Measurements from ENCODE around the gene APOBEC2. TPM values are rescaled to one million over a fixed set of nuclear protein-coding genes. Genes with fewer than 3 reads are reported as not detected.

The APOBEC2 gene
- total and polyA plus RNA-seq, 2 of the 13 experiments (the other 11 are each of a cell fraction or from before 2014, with no cell fraction given): 0.09 TPM; not detected in 1

DNA sequence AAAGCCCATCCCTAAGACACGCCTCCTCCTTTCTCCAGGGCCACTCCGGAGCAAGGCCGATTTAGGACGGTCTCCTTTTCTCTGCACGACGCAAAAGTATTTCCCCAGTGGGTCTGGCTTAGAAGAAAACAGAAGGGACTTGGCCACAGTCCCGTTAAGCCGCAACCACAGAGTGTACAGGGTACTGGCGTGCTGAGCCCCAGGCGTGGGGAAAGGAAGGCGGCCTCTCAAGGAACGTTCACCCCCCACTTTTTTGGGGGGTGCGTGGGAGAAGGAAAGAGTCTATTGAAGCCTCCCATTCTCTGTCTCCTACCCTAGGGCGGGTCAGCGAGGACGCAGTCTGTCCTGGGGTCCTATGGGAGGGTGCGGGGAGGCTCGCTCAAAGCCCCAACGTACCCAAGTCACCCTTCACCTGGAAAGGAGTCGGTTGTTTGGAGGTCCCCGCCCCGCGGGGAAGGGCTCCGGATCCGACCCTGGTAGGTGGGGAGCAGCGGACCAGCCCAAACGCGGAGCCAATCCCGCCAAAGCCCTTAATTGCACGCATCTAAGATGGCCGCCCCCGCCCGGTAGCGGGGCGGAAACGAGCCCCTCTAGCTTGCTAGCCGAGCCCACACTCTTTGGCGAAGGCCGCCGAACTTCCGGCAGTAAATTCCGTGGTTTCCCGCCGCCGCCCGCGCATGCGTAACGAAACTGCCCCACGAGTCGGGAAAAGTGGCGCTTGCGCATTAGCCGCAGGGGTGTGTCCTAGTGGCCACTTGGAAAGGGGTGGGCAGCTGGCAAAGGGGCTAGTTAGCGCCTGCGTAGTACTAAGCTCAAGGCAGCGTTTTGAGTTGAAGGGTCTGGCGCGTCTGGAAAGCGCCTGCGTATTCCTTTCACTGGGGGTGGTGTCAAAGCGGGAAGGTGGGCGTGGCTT, 19.2 kb downstream of the APOBEC2 start, which contains the start of gene OARD1 (continued):
- TF ChIP-seq, protein P1, sequence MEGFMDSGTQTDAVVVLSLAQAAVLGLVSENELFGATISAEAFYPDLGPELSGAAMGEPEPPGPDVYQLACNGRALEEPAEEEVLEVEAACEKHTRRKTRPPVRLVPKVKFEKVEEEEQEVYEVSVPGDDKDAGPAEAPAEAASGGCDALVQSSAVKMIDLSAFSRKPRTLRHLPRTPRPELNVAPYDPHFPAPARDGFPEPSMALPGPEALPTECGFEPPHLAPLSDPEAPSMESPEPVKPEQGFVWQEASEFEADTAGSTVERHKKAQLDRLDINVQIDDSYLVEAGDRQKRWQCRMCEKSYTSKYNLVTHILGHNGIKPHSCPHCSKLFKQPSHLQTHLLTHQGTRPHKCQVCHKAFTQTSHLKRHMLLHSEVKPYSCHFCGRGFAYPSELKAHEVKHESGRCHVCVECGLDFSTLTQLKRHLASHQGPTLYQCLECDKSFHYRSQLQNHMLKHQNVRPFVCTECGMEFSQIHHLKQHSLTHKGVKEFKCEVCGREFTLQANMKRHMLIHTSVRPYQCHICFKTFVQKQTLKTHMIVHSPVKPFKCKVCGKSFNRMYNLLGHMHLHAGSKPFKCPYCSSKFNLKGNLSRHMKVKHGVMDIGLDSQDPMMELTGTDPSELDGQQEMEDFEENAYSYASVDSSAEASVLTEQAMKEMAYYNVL (CRISPR knock-in tag; IDR thresholded peaks at IDR 0.05; ENCODE audit: borderline replicate concordance): 0 out of 2 replicates have a peak, but pooled peaks have one; percentile 70
- TF ChIP-seq, protein P2, sequence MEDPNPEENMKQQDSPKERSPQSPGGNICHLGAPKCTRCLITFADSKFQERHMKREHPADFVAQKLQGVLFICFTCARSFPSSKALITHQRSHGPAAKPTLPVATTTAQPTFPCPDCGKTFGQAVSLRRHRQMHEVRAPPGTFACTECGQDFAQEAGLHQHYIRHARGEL (CRISPR knock-in tag; IDR thresholded peaks at IDR 0.05): 0 out of 2 replicates have a peak, but pooled peaks have one; percentile 52
- TF ChIP-seq, protein P3, sequence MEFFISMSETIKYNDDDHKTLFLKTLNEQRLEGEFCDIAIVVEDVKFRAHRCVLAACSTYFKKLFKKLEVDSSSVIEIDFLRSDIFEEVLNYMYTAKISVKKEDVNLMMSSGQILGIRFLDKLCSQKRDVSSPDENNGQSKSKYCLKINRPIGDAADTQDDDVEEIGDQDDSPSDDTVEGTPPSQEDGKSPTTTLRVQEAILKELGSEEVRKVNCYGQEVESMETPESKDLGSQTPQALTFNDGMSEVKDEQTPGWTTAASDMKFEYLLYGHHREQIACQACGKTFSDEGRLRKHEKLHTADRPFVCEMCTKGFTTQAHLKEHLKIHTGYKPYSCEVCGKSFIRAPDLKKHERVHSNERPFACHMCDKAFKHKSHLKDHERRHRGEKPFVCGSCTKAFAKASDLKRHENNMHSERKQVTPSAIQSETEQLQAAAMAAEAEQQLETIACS (CRISPR knock-in tag; IDR thresholded peaks at IDR 0.05): no peak; the same call in 1 of the 2 replicates
- no peak for TF ChIP-seq ZNF672 (CRISPR knock-in tag; IDR thresholded peaks at IDR 0.05)
- 0 out of 2 replicates have a peak, but pooled peaks have one; percentile 45 for TF ChIP-seq ZFAT (CRISPR knock-in tag; conservative IDR thresholded peaks at IDR 0.05)
- TF ChIP-seq KAT8 (CRISPR knock-in tag; IDR thresholded peaks at IDR 0.05): peak; percentile 93
- TF ChIP-seq MBNL3 (CRISPR knock-in tag; conservative IDR thresholded peaks at IDR 0.05): no peak
- TF ChIP-seq ATF1 (CRISPR knock-in tag; IDR thresholded peaks at IDR 0.05): peak; percentile 56; the same call in 1 of the 2 replicates
- TF ChIP-seq SKI (IDR thresholded peaks at IDR 0.05; ENCODE audit: partially characterized antibody): peak; percentile 29
- no peak for TF ChIP-seq ZNF530 (CRISPR knock-in tag; IDR thresholded peaks at IDR 0.05; ENCODE audit: low read depth)
- no peak for TF ChIP-seq IKZF4 (CRISPR knock-in tag; IDR thresholded peaks at IDR 0.05; ENCODE audit: borderline replicate concordance, low read depth, not compliant biosample characterization)
- TF ChIP-seq BRCA1 (CRISPR knock-in tag; IDR thresholded peaks at IDR 0.05): peak; percentile 66
- TF ChIP-seq KDM4B (CRISPR knock-in tag; IDR thresholded peaks at IDR 0.05): no peak
- TF ChIP-seq TOE1 (CRISPR knock-in tag; IDR thresholded peaks at IDR 0.05): no peak
- no peak for TF ChIP-seq PTBP1 (IDR thresholded peaks at IDR 0.05; ENCODE audit: low read depth, low read length, poor library complexity, severe bottlenecking)
- TF ChIP-seq, protein P4, sequence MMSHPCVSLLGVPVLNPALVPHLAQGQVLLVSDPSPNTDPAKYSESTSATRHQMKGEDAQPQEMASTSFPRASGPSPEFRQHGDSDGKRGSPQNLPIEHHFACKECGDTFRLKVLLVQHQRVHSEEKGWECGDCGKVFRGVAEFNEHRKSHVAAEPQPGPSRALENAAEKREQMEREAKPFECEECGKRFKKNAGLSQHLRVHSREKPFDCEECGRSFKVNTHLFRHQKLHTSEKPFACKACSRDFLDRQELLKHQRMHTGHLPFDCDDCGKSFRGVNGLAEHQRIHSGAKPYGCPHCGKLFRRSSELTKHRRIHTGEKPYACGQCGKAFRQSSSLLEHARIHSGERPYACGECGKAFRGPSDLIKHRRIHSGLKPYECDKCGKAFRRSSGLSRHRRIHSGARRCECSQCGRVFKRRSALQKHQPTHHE (CRISPR knock-in tag; IDR thresholded peaks at IDR 0.05; ENCODE audit: borderline replicate concordance): 0 out of 2 replicates have a peak, but pooled peaks have one; percentile 53
- no peak for TF ChIP-seq ZNF496 (CRISPR knock-in tag; IDR thresholded peaks at IDR 0.05; ENCODE audit: insufficient replicate concordance)
- TF ChIP-seq, protein P5, sequence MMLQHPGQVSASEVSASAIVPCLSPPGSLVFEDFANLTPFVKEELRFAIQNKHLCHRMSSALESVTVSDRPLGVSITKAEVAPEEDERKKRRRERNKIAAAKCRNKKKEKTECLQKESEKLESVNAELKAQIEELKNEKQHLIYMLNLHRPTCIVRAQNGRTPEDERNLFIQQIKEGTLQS (CRISPR knock-in tag; IDR thresholded peaks at IDR 0.05): no peak
- peak; percentile 78; the same call in 1 of the 2 replicates for TF ChIP-seq ZNF678 (CRISPR knock-in tag; IDR thresholded peaks at IDR 0.05)
- TF ChIP-seq MYC (CRISPR knock-in tag; IDR thresholded peaks at IDR 0.05; ENCODE audit: borderline replicate concordance): peak; percentile 57
- TF ChIP-seq, protein P6, sequence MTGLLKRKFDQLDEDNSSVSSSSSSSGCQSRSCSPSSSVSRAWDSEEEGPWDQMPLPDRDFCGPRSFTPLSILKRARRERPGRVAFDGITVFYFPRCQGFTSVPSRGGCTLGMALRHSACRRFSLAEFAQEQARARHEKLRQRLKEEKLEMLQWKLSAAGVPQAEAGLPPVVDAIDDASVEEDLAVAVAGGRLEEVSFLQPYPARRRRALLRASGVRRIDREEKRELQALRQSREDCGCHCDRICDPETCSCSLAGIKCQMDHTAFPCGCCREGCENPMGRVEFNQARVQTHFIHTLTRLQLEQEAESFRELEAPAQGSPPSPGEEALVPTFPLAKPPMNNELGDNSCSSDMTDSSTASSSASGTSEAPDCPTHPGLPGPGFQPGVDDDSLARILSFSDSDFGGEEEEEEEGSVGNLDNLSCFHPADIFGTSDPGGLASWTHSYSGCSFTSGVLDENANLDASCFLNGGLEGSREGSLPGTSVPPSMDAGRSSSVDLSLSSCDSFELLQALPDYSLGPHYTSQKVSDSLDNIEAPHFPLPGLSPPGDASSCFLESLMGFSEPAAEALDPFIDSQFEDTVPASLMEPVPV (CRISPR knock-in tag; IDR thresholded peaks at IDR 0.05): peak; percentile 49; the same call in 1 of the 2 replicates
